ENCODE data around the gene TANC1.

The TANC1 gene

GRCh38 chr2:159227467-159227866, 259.0 kb downstream of the TANC1 start:
- no peak overlapping the region for H3K27ac ChIP-seq
- DNase-seq (ENCODE audit: low read depth, low spot score), result no peak

- DNase-seq (ENCODE audit: low read depth, low spot score), result no peak
- H3K27ac ChIP-seq, result no peak overlapping the region
Observed at GRCh38 chr2:159228081-159228581, 259.7 kb downstream of the TANC1 start.

- no peak for DNase-seq (ENCODE audit: low read depth, low spot score)
- H3K27ac ChIP-seq, result no peak overlapping the region
Observed at GRCh38 chr2:159229476-159230144, 261.2 kb downstream of the TANC1 start.

GRCh38 chr2:159230145-159230877, 261.9 kb downstream of the TANC1 start:
- no peak overlapping the region for H3K27ac ChIP-seq
- no peak for DNase-seq (ENCODE audit: low read depth, low spot score)

DNA sequence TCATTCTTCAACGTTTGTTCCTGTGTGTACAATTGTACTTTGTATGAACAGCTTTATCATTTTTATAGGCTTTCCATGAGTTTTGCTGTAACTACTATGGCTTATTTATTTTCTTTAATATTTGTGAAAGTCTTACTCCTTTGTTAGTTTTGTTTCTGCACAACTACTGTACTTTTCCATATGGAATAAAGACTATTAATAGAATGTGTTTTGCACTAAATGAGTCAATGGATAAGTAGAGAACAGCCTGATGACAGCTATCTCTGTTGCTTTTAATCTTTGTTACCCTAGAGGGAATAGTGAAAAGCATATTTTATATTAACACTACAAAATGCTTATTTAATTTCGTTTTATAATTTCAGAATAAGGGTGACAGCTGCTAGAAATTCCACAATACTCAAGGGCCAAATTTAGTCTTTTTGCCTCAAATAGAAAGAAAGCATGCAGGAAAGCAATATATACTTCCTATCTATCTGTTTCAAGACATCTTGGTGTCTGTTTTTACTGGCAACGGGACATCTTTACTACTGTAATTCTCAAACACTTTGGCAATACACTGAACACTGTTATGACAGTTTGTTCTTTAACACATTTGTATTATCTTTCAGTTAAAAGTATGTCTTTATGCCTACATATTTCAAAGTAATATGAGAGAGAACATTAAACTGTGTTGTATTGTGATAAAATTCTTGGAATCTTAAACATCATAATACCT, 264.2 kb downstream of the TANC1 start:
- no peak overlapping the region for H3K27ac ChIP-seq
- DNase-seq (ENCODE audit: low read depth, low spot score), result no peak

DNA sequence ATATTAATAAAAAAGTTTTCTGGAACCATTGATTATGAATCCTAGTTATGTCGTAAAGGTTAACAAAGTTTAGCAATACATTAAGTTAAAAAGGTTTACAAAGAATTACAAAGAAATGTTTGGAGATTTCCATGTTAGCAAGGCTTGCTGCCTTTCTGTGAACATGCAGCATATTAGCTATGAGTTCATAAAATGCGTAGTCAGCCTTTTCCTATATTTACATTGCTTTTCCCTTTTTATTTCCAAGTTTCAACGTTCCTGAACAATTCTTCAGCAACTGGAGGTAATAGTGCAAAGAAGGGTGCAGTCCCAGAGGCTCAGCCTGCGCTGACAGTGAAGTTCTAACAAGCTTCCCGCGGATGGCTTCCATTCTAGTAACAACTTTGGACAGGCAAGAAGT, 266.4 kb downstream of the TANC1 start:
- no peak for DNase-seq (ENCODE audit: low read depth, low spot score)

GRCh38 chr2:159243529-159243928, 275.1 kb downstream of the TANC1 start:
- no peak for DNase-seq (ENCODE audit: low read depth, low spot score)
- no peak overlapping the region for H3K27ac ChIP-seq

More for the DNA sequence above, 266.4 kb downstream of the TANC1 start:
- no peak overlapping the region for H3K27ac ChIP-seq

DNA sequence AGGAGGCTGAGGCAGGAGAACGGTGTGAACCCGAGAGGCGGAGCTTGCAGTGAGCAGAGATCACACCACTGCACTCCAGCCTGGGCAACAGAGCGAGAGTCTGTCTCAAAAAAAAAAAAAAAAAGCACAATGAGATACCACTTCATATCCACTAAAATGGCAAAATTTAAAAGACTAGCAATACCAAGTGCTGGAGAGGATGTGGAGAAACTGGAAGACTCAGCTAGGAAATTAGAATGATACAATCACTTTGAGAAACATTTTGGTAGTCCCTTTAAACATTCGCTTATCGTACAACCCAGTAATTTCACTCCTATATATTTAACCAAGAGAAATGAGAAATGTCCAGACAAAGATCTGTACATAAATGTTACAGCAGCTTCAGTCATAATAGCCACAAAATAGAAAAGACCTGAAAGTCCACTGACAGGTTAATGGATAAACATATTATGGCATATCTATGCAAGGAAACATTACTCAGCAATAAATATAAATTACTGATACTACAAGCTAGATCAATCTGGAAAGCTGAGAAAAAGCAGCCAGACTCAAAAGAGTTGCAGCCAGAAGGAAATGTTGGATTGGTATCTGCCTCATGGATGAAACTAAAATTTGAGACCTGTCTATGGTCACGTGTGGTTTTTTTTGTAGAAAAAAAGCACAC, 278.0 kb downstream of the TANC1 start:
- no peak overlapping the region for H3K27ac ChIP-seq
- DNase-seq (ENCODE audit: low read depth, low spot score), result no peak

DNA sequence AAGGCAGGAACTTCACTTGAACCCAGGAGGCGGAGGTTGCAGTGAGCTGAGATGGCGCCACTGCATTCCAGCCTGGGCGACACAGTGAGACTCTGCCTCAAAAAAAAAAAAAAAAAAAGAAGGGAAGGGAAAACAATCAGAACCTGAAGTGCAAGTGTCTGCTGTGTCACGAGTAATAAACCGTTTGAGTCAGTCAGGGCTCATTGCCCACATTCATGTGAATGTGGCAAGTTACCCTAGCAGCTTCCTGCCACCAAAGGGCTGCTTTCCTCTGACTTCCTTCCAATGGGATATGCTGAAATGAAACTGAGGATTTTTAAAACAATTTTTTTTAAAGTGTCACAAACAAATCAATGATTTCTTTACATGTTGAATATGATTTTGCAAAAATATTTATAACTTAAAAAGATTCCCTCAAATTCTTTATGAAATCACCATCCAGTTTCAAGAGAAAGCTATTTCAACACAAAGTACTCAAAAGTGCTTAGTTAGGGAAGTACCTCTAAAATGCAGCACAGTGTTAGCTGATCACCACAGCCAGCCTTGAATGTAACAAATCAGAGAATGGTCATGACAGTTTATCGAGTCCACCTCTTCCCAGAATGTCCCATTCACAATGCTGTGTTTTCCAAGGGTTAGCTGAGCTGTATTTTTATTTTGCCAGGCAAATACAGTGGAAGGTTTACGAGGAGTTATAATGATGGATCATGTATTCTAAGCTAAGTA, 281.7 kb downstream of the TANC1 start:
- DNase-seq (ENCODE audit: low read depth, low spot score), result peak; percentile 83
- peak overlapping the region; percentile 80 for H3K27ac ChIP-seq

- no peak for DNase-seq (ENCODE audit: low read depth, low spot score)
- no peak overlapping the region for H3K27ac ChIP-seq
Observed at GRCh38 chr2:159251296-159252173, 283.1 kb downstream of the TANC1 start.

DNA sequence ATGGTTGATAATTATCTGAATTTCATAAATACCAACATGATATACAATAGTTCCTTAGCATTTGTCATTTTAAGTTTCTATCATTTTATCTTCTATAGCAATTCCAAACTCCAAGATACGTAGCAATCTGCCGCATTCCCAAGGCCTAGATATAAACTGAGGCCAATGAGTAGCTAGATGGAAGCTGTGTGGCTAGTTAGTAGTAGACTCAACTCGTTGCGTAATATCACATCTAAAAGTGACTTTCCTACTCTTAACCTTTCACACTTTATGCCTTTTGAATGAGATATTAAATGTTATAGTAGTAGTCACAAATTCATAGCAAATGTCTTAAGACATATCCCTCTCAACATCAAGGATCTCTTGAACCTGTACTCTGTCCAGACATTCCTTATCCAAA, 284.5 kb downstream of the TANC1 start:
- H3K27ac ChIP-seq, result no peak overlapping the region
- DNase-seq (ENCODE audit: low read depth, low spot score), result no peak

DNA sequence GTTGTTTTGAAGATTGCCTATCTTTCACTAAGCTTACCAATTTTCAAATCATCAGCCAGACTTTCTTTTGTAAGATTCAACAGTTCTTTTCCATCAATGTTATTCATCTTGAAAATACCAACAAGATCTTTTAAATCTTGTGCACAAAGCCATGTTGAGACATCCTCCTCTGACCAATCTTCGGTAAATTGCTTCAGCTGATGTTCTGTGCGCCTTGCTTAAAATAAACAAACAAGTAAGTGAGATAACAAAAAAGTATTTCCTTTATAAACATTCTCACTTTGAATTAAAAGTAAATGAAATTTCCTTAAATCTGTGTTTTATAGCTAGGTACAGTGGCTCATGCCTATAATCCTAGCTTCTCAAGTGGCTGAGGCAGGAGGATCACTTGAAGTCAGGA, 287.7 kb downstream of the TANC1 start:
- H3K27ac ChIP-seq, result no peak overlapping the region
- DNase-seq (ENCODE audit: low read depth, low spot score), result no peak

DNA sequence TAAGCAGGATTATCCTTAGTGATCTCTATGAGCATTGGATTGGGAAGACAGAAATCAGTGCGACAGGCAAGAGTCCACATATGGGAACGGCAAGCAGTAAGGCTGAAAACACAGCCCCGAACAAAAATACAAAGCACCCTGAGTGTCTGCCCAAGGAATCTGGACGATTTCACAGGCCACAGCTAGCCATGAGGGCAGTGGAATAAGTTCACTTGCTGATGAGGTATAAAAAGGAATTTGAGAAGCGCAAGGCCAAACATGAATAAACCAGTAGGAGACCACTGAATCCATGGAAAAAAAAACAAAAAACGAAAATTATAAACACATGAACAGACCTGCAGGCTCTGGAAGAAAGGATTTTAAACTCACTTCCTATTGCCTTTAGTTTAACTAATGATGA, 293.8 kb downstream of the TANC1 start:
- no peak overlapping the region for H3K27ac ChIP-seq
- no peak for DNase-seq (ENCODE audit: low read depth, low spot score)

GRCh38 chr2:159262904-159263303, 294.5 kb downstream of the TANC1 start:
- H3K27ac ChIP-seq, result no peak overlapping the region
- no peak for DNase-seq (ENCODE audit: low read depth, low spot score)

GRCh38 chr2:159265171-159265576, 296.7 kb downstream of the TANC1 start:
- DNase-seq (ENCODE audit: low read depth, low spot score), result no peak
- H3K27ac ChIP-seq, result peak overlapping the region; percentile 6

GRCh38 chr2:159266554-159266953, 298.1 kb downstream of the TANC1 start:
- no peak overlapping the region for H3K27ac ChIP-seq
- no peak for DNase-seq (ENCODE audit: low read depth, low spot score)

DNA sequence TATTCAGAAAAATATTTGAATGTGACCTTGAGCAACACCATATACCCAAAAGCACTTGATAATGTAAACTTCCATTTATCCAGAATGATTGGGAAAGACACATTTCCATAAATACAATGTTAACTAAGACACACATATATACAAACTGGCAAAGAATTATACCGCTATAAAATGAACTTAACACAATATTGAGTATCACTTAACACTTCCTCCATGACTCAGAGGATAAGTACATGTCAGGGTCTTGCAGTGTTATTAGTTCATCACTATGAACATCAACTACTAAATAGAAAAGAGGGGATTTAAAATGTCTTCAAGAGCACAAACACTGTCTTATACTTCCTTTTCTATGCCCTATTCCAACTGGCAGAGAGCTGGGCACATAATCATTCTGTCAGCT, 299.5 kb downstream of the TANC1 start:
- no peak overlapping the region for H3K27ac ChIP-seq
- DNase-seq (ENCODE audit: low read depth, low spot score), result no peak

GRCh38 chr2:159270744-159271379, 302.4 kb downstream of the TANC1 start:
- no peak for DNase-seq (ENCODE audit: low read depth, low spot score)
- H3K27ac ChIP-seq, result no peak overlapping the region

DNA sequence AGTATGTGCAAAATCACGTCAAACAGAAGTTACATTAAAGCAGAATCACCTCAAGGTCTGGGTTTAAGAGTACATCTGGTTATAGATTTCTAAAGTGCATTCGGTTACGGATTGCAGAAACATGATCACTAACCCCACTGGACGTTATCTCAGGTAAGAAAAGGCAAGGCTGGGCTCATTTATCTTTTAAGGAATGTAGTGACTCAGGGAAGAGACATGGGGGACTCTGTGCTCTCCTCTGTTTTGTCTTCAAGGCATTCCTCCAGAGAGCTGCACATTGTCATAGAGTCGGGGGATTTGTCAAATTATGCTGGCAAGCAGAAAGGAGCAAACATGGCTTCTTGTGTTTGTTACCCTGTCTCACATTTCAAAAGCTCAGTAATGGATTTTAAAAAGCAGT, 303.7 kb downstream of the TANC1 start:
- DNase-seq (ENCODE audit: low read depth, low spot score), result no peak
- no peak overlapping the region for H3K27ac ChIP-seq
